OCI-LY3 (cell line): ENCODE results near the gene COPS3.

Experiments
- H2AFZ ChIP-seq: fragments of 200-600, 300-600 bp; shearing (Covaris generic); 2 replicates; pipeline ENCODE4 v1.6.0; 2014; ENCODE audit warnings: antibody characterized with exemption, low read depth, low read length
- H3K27ac ChIP-seq: fragments of 200-600, 300-600 bp; sonication (generic); 2 replicates; pipeline ENCODE4 v1.5.1; 2014; ENCODE audit warnings: mild to moderate bottlenecking, low read length, moderate library complexity, mixed read lengths
- H3K27me3 ChIP-seq: fragments of 200-600, 300-600 bp; sonication (generic); 2 replicates; pipeline ENCODE4 v1.6.1; 2014; ENCODE audit warnings: low read depth, low read length, mixed read lengths
- H3K36me3 ChIP-seq: fragments of 200-600, 300-600 bp; sonication (generic); replicated peaks from 2 replicates; pipeline ENCODE3; 2014; ENCODE audit warnings: low read depth, low read length, mixed read lengths
- H3K4me1 ChIP-seq: fragments of 300-600, 200-600 bp; sonication (generic); 2 replicates; pipeline ENCODE4 v1.6.1; 2014; ENCODE audit warnings: low read length, mixed read lengths
- H3K4me2 ChIP-seq: fragments of 200-600, 300-600 bp; sonication (generic); 2 replicates; pipeline ENCODE4 v1.6.1; 2014; ENCODE audit warnings: low read length, mixed read lengths
- H3K4me3 ChIP-seq: fragments of 300-600, 200-600 bp; sonication (generic); 2 replicates; pipeline ENCODE4 v1.5.1; 2014; ENCODE audit warnings: antibody characterized with exemption, mild to moderate bottlenecking, low read length, moderate library complexity
- H3K79me2 ChIP-seq: fragments of 300-600, 200-600 bp; shearing (Covaris generic); 2 replicates; pipeline ENCODE4 v1.6.1; 2014; ENCODE audit warnings: mild to moderate bottlenecking, low read length, mixed read lengths
- H3K9ac ChIP-seq: fragments of 300-600, 200-600 bp; shearing (Covaris generic); 2 replicates; pipeline ENCODE4 v1.6.0; 2014; ENCODE audit warnings: mild to moderate bottlenecking, low read length, moderate library complexity
- H3K9me3 ChIP-seq: fragments of 200-600, 300-600 bp; shearing (Covaris generic); 2 replicates; pipeline ENCODE4 v1.6.1; 2014; ENCODE audit warnings: low read length, mixed read lengths; ENCODE audit not compliant: insufficient read depth
- H4K20me1 ChIP-seq: fragments of 200-600, 300-600 bp; sonication (generic); 2 replicates; pipeline ENCODE4 v1.6.1; 2016; ENCODE audit warnings: low read length, mixed read lengths; ENCODE audit not compliant: insufficient read depth
- CTCF ChIP-seq: fragments of 200-600, 300-600 bp; sonication (generic); IDR thresholded peaks from 2 replicates; pipeline ENCODE4 v1.5.1; 2014; ENCODE audit warnings: antibody characterized with exemption, low read length, low read depth
- EZH2phosphoT487 ChIP-seq: fragments of 200-600 bp; shearing (Covaris generic); IDR thresholded peaks from 2 replicates; pipeline ENCODE4 v1.6.1; 2018; ENCODE audit warnings: antibody characterized with exemption, mixed run types, low read depth

The COPS3 gene

GRCh38 chr17:17313350-17313991 lies 32.4 kb upstream of the COPS3 start:
- no peak for TF ChIP-seq EZH2phosphoT487
- TF ChIP-seq CTCF: peak; percentile 68
- no peaks in the 10 kb centered on the region for H3K79me2 ChIP-seq
- H3K36me3 ChIP-seq: no peaks in the 10 kb centered on the region
- no peaks in the 10 kb centered on the region for H3K9me3 ChIP-seq
- peaks cover 2% of the 10 kb centered on the region; the same call in 1 of the 2 replicates for H3K4me1 ChIP-seq
- H4K20me1 ChIP-seq: no peaks in the 10 kb centered on the region
- H3K9ac ChIP-seq: no peak overlapping the region
- H3K4me2 ChIP-seq: peak overlapping the region; percentile 32
- H3K27me3 ChIP-seq: no peaks in the 10 kb centered on the region
- peak overlapping the region; percentile 83; the same call in 1 of the 2 replicates for H2AFZ ChIP-seq
- no peak overlapping the region for H3K4me3 ChIP-seq
- no peak overlapping the region for H3K27ac ChIP-seq

DNA sequence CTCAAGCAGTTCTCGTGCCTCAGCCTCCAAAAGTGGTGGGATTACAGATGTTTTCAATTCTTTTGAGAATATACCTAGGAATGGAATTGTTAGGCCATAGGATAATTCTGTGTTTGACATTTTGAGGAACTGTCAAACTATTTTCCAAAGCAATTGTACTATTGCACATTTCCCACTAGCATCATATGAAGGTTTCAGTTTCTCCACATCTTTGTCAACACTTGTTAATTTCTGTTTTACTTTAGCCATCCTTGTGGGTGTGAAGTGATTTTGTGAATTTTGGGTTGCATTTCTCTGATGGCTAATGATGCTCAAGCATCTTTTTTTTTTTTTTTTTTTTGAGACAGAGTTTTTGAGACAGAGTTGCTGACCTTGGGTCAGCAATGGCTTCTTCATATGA lies 28.3 kb upstream of the COPS3 start:
- H3K27me3 ChIP-seq: no peaks in the 10 kb centered on the region
- no peak overlapping the region for H3K9ac ChIP-seq
- no peaks in the 10 kb centered on the region for H3K79me2 ChIP-seq
- no peak overlapping the region for H3K4me2 ChIP-seq
- H4K20me1 ChIP-seq: no peaks in the 10 kb centered on the region
- H3K27ac ChIP-seq: no peak overlapping the region
- no peak overlapping the region for H3K4me3 ChIP-seq
- H3K4me1 ChIP-seq: peaks cover 17% of the 10 kb centered on the region
- H3K9me3 ChIP-seq: no peaks in the 10 kb centered on the region
- no peaks in the 10 kb centered on the region for H3K36me3 ChIP-seq
- H2AFZ ChIP-seq: no peak overlapping the region
- TF ChIP-seq EZH2phosphoT487 (no peak), CTCF (no peak)

DNA sequence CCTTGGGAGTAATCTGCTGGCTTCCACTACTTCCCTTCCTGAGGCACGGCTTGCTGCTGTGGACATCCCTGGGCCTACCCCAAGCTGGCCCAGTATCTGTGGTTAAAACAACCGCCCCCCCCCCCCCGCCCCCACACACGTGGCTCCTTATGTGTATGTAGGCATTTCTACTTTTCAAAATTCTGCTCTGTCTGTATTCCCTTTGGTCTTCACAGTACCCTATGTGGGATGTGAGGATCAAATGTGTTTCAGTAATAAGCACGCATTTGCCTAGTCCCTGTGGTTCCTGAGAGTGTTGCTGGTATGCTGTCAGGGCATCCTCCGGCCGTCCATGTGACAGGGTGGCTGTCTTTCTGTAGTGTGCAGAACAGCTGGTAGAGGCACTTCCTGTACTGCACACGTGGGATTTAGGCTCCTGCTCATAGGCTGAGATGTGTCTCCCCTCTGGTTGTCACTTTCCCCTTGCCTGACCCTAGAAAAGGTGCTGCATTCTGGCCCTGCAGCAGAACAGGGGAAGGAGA lies 24.3 kb upstream of the COPS3 start:
- H3K36me3 ChIP-seq: no peaks in the 10 kb centered on the region
- H3K4me3 ChIP-seq: peak overlapping the region; percentile 77
- H2AFZ ChIP-seq: peak overlapping the region; percentile 12; the same call in 1 of the 2 replicates
- no peak overlapping the region for H3K27ac ChIP-seq
- H3K9ac ChIP-seq: no peak overlapping the region
- peak overlapping the region; percentile 91 for H3K4me2 ChIP-seq
- H4K20me1 ChIP-seq: no peaks in the 10 kb centered on the region
- TF ChIP-seq CTCF (no peak), EZH2phosphoT487 (no peak)
- H3K27me3 ChIP-seq: no peaks in the 10 kb centered on the region
- H3K9me3 ChIP-seq: no peaks in the 10 kb centered on the region
- H3K79me2 ChIP-seq: peaks cover 6% of the 10 kb centered on the region; the same call in 1 of the 2 replicates
- H3K4me1 ChIP-seq: peaks cover 24% of the 10 kb centered on the region

DNA sequence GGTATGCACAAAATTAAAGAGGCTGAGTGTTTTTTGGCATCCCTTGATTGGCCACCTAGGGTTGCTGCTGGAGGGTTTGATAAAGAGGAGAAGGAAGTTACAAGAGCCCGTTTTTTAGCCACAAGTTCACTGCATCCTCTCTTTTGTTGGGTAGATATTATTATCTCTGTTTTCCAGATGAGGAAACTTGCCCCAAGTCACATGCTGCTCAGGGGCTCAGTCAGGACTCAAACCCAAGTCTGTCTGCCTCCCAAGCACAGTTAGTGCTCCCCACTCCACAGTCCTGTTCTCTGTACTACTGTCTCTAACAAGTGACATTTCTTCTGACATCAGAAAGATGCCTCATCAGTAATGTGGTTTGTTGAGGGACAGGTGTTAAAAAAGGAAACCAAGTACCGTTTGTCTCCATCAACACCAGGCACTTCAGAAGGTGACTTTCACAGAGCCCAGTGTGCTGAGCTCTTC lies 23.5 kb upstream of the COPS3 start:
- no peak for TF ChIP-seq EZH2phosphoT487
- TF ChIP-seq CTCF: no peak
- peaks cover 6% of the 10 kb centered on the region; the same call in 1 of the 2 replicates for H3K79me2 ChIP-seq
- no peaks in the 10 kb centered on the region for H4K20me1 ChIP-seq
- H3K4me2 ChIP-seq: peak overlapping the region; percentile 91
- H3K27me3 ChIP-seq: no peaks in the 10 kb centered on the region
- no peaks in the 10 kb centered on the region for H3K9me3 ChIP-seq
- H3K27ac ChIP-seq: no peak overlapping the region
- H3K9ac ChIP-seq: peak overlapping the region; percentile 75
- H2AFZ ChIP-seq: no peak overlapping the region
- peak overlapping the region; percentile 77 for H3K4me3 ChIP-seq
- H3K4me1 ChIP-seq: peaks cover 28% of the 10 kb centered on the region
- no peaks in the 10 kb centered on the region for H3K36me3 ChIP-seq
